Measurements from ENCODE around the gene TLR8. TPM values are rescaled to one million over a fixed set of nuclear protein-coding genes. Genes with fewer than 3 reads are reported as not detected.

TLR8 gene
- total and polyA plus RNA-seq, 2 of the 13 experiments (the other 11 are each of a cell fraction or from before 2014, with no cell fraction given): not detected

- TF ChIP-seq, protein P1, sequence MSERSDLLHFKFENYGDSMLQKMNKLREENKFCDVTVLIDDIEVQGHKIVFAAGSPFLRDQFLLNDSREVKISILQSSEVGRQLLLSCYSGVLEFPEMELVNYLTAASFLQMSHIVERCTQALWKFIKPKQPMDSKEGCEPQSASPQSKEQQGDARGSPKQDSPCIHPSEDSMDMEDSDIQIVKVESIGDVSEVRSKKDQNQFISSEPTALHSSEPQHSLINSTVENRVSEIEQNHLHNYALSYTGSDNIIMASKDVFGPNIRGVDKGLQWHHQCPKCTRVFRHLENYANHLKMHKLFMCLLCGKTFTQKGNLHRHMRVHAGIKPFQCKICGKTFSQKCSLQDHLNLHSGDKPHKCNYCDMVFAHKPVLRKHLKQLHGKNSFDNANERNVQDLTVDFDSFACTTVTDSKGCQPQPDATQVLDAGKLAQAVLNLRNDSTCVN (CRISPR knock-in tag; IDR thresholded peaks at IDR 0.05; ENCODE audit: borderline replicate concordance): no peak
- no peak for TF ChIP-seq MZF1 (CRISPR knock-in tag; IDR thresholded peaks at IDR 0.05; ENCODE audit: borderline replicate concordance)
- TF ChIP-seq KMT2B (CRISPR knock-in tag; IDR thresholded peaks at IDR 0.05): no peak
- TF ChIP-seq, protein P2, sequence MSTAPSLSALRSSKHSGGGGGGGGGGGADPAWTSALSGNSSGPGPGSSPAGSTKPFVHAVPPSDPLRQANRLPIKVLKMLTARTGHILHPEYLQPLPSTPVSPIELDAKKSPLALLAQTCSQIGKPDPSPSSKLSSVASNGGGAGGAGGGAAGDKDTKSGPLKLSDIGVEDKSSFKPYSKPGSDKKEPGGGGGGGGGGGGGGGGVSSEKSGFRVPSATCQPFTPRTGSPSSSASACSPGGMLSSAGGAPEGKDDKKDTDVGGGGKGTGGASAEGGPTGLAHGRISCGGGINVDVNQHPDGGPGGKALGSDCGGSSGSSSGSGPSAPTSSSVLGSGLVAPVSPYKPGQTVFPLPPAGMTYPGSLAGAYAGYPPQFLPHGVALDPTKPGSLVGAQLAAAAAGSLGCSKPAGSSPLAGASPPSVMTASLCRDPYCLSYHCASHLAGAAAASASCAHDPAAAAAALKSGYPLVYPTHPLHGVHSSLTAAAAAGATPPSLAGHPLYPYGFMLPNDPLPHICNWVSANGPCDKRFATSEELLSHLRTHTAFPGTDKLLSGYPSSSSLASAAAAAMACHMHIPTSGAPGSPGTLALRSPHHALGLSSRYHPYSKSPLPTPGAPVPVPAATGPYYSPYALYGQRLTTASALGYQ (CRISPR knock-in tag; IDR thresholded peaks at IDR 0.05): no peak
- no peak for TF ChIP-seq ISX (CRISPR knock-in tag; conservative IDR thresholded peaks at IDR 0.05)
- no peak for TF ChIP-seq THAP11 (CRISPR knock-in tag; IDR thresholded peaks at IDR 0.05)
- TF ChIP-seq SOX6 (IDR thresholded peaks at IDR 0.05): no peak
- TF ChIP-seq SOX6 (CRISPR knock-in tag; IDR thresholded peaks at IDR 0.05): no peak
- H3K4me3 ChIP-seq (replicated peaks in 1 of 3; ENCODE audit: insufficient read depth in 1 of 3, low read depth in 2 of 3, low read length in 3 of 3): no peak overlapping the region
- BruUV-seq (replicated peaks): no TSS peak
- no peak overlapping the region for H2AFZ ChIP-seq (ENCODE audit: low read length)
- 60% methylated on average over 4 of the region's 4 CpGs for WGBS (ENCODE audit: low lambda C conversion rate)
- H3K4me1 ChIP-seq (ENCODE audit: insufficient read depth, low read length): no peaks in the 10 kb centered on the region
- intact Hi-C loops (cut with micrococcal nuclease; ENCODE audit: unreplicated experiment): no loop called here
- CTCF ChIA-PET (ENCODE audit: low intra/inter-chr PET ratio, low total read pairs): no interaction called here
- H4K20me1 ChIP-seq (ENCODE audit: insufficient read depth, low read length): no peaks in the 10 kb centered on the region
- H3K36me3 ChIP-seq (replicated peaks in 1 of 2; ENCODE audit: control insufficient read depth in 1 of 2, insufficient read depth in 2 of 2, low read length in 2 of 2): no peaks in the 10 kb centered on the region
- no peak overlapping the region for H3K9ac ChIP-seq (ENCODE audit: insufficient read depth, low read depth, low read length)
- DNase-seq (ENCODE audit: low spot score) (no peak), FAIRE-seq (no peak), ATAC-seq (no peak)
- H3K27ac ChIP-seq (ENCODE audit: extremely low read length, insufficient read depth, low read length): no peak overlapping the region
- no peaks in the 10 kb centered on the region for H3K79me2 ChIP-seq (ENCODE audit: insufficient read depth, low read length)
- no peaks in the 10 kb centered on the region for H3K9me3 ChIP-seq (ENCODE audit: low read length)
- POLR2A ChIA-PET: no interaction called here
- H3K27me3 ChIP-seq (ENCODE audit: control insufficient read depth in 1 of 2, insufficient read depth in 2 of 2, low read length in 2 of 2): no peaks in the 10 kb centered on the region
- H3K4me2 ChIP-seq (ENCODE audit: low read depth, low read length): no peak overlapping the region
- in situ Hi-C loops (cut with HindIII; ENCODE audit: extremely low pct_ligation_motif_present, low pct_unique_long_range_greater_than_20kb): no loop called here
Measured at GRCh38 chrX:12867685-12868084, 38.7 kb upstream of the TLR8 start.

All from HepG2 (cell line).